IMR-90 (cell line): ENCODE results near the gene ABCA6. TPM values are rescaled to one million over a fixed set of nuclear protein-coding genes. Genes with fewer than 3 reads are reported as not detected.

Source experiments
- ATAC-seq: fragments of 200-7000 bp; cut with Tn5 transposase; 2 replicates; pipeline ENCODE4 v1.9.1; 2020; ENCODE audit warnings: low read depth, mild to moderate bottlenecking, moderate library complexity
- BruUV-seq: library from RNA; stranded (reverse); fragments of 400-500 nt; replicated peaks from 2 replicates; lab custom pipeline; 2021; lab: Mats Ljungman, UMichigan
- CTCF ChIA-PET: fragments of 300-600 bp; formaldehyde crosslinking; extraction: SDS; loops from one replicate; lab custom pipeline; 2021; ENCODE audit warnings: antibody characterized with exemption; lab: Yijun Ruan, JAX
- POLR2A ChIA-PET: fragments of 300-600 bp; sonication (Branson Sonifier 250); formaldehyde crosslinking; loops from one replicate; lab custom pipeline; 2022; ENCODE audit warnings: antibody characterized with exemption; ENCODE audit not compliant: unreplicated experiment; lab: Charles Lee
- DNase-seq: peaks from one replicate; pipeline ENCODE4 v3.0.0; 2013
- H2AFZ ChIP-seq: replicated peaks from 2 replicates; pipeline ENCODE3; 2013; ENCODE audit warnings: low read length, mild to moderate bottlenecking; ENCODE audit not compliant: poor library complexity
- H2AK5ac ChIP-seq: 2 replicates; pipeline ENCODE4 v1.6.1; 2013; ENCODE audit warnings: low read depth, low read length, inconsistent platforms
- H2AK9ac ChIP-seq: replicated peaks from 2 replicates; pipeline ENCODE3; 2013; ENCODE audit warnings: mild to moderate bottlenecking, low read depth, low read length, moderate library complexity; ENCODE audit not compliant: poor library complexity
- H2BK120ac ChIP-seq: 2 replicates; pipeline ENCODE4 v1.6.1; 2013; ENCODE audit warnings: low read depth, low read length, inconsistent platforms
- H2BK15ac ChIP-seq: 3 replicates; pipeline ENCODE4 v1.6.1; 2013; ENCODE audit warnings: low read depth, low read length, inconsistent platforms
- H2BK20ac ChIP-seq: 2 replicates; pipeline ENCODE4 v1.6.1; 2013; ENCODE audit warnings: low read depth, mild to moderate bottlenecking, inconsistent platforms, low read length, moderate library complexity
- H2BK5ac ChIP-seq: 2 replicates; pipeline ENCODE4 v1.6.1; 2013; ENCODE audit warnings: mild to moderate bottlenecking, low read depth, low read length, inconsistent platforms; ENCODE audit not compliant: poor library complexity, severe bottlenecking
- H3K14ac ChIP-seq: replicated peaks from 2 replicates; pipeline ENCODE4 v1.6.1; 2013; ENCODE audit warnings: low read depth, low read length, inconsistent platforms
- H3K18ac ChIP-seq: 2 replicates; pipeline ENCODE4 v1.6.1; 2013; ENCODE audit warnings: low read depth, low read length, control low read depth
- H3K23ac ChIP-seq: 2 replicates; pipeline ENCODE4 v1.6.1; 2013; ENCODE audit warnings: low read depth, low read length, inconsistent platforms
- H3K27ac ChIP-seq: 2 replicates; pipeline ENCODE4 v1.5.1; 2013; ENCODE audit warnings: mild to moderate bottlenecking, control low read depth, low read length; ENCODE audit not compliant: insufficient read depth
- H3K27me3 ChIP-seq: 2 replicates; pipeline ENCODE4 v1.6.1; 2013; ENCODE audit warnings: low read length; ENCODE audit not compliant: control insufficient read depth, insufficient read depth
- H3K36me3 ChIP-seq: 2 replicates; pipeline ENCODE4 v1.6.1; 2013; ENCODE audit warnings: low read length, mixed read lengths; ENCODE audit not compliant: control insufficient read depth, insufficient read depth
- H3K4ac ChIP-seq: 2 replicates; pipeline ENCODE4 v1.6.1; 2013; ENCODE audit warnings: low read depth, low read length, inconsistent platforms
- H3K4me1 ChIP-seq: 2 replicates; pipeline ENCODE4 v1.6.1; 2013; ENCODE audit warnings: low read length, mixed read lengths; ENCODE audit not compliant: control insufficient read depth, insufficient read depth
- H3K4me2 ChIP-seq: 2 replicates; pipeline ENCODE4 v1.6.1; 2013; ENCODE audit warnings: low read depth, mild to moderate bottlenecking, control low read depth, low read length, moderate library complexity
- H3K4me3 ChIP-seq: 2 replicates; pipeline ENCODE4 v1.5.1; 2013; ENCODE audit warnings: low read depth, mild to moderate bottlenecking, control low read depth, low read length, moderate library complexity; ENCODE audit not compliant: insufficient read depth
- H3K56ac ChIP-seq: 2 replicates; pipeline ENCODE4 v1.6.1; 2013; ENCODE audit warnings: low read length, inconsistent platforms; ENCODE audit not compliant: insufficient read depth; ENCODE audit errors: extremely low read depth
- H3K79me1 ChIP-seq, 2 experiments: 2 replicates each; pipeline ENCODE4 v1.6.1; 2013; ENCODE audit warnings: low read length in 2 of 2, inconsistent platforms in 1 of 2, low read depth in 1 of 2
- H3K9ac ChIP-seq: 2 replicates; pipeline ENCODE4 v1.6.1; 2013; ENCODE audit warnings: low read depth, low read length, control low read depth
- H3K9me1 ChIP-seq: 2 replicates; pipeline ENCODE4 v1.6.1; 2013; ENCODE audit warnings: low read length, inconsistent platforms; ENCODE audit not compliant: insufficient read depth
- H3K9me3 ChIP-seq: 2 replicates; pipeline ENCODE4 v1.6.1; 2013; ENCODE audit warnings: low read length; ENCODE audit not compliant: control insufficient read depth, insufficient read depth
- H4K20me1 ChIP-seq: 2 replicates; pipeline ENCODE4 v1.6.1; 2013; ENCODE audit warnings: low read length, inconsistent platforms; ENCODE audit not compliant: insufficient read depth
- H4K5ac ChIP-seq: 2 replicates; pipeline ENCODE4 v1.6.1; 2013; ENCODE audit warnings: mild to moderate bottlenecking, low read depth, low read length, control low read depth
- H4K8ac ChIP-seq, 2 experiments: 2 replicates each; pipeline ENCODE4 v1.6.1; 2013; ENCODE audit warnings: low read depth in 2 of 2, low read length in 2 of 2, control low read depth in 1 of 2, inconsistent platforms in 1 of 2
- H4K91ac ChIP-seq: 2 replicates; pipeline ENCODE4 v1.6.1; 2013; ENCODE audit warnings: low read depth, low read length, inconsistent platforms; ENCODE audit not compliant: insufficient read depth
- BHLHE40 ChIP-seq: fragments of 150-350 bp; IDR thresholded peaks from 2 replicates; pipeline ENCODE4 v1.6.1; 2016; ENCODE audit warnings: mild to moderate bottlenecking, low read depth, low read length
- CHD1 ChIP-seq: IDR thresholded peaks from 2 replicates; pipeline ENCODE4 v1.6.1; 2012; ENCODE audit warnings: low read depth, low read length, improper control_type of control experiment
- CTCF ChIP-seq: conservative IDR thresholded peaks from 2 replicates; pipeline ENCODE4 v1.5.1; 2012; ENCODE audit warnings: mild to moderate bottlenecking, low read depth, low read length, improper control_type of control experiment
- ELK1 ChIP-seq: fragments of 150-350 bp; IDR thresholded peaks from 2 replicates; pipeline ENCODE4 v1.6.1; 2016; ENCODE audit warnings: low read depth, mild to moderate bottlenecking, low read length, moderate library complexity, borderline replicate concordance
- FOS ChIP-seq: fragments of 150-350 bp; IDR thresholded peaks from 2 replicates; pipeline ENCODE4 v1.6.1; 2016; ENCODE audit warnings: low read depth, low read length
- MAFK ChIP-seq: IDR thresholded peaks from 2 replicates; pipeline ENCODE4 v1.6.1; 2012; ENCODE audit warnings: low read depth, low read length, improper control_type of control experiment
- MAZ ChIP-seq: IDR thresholded peaks from 2 replicates; pipeline ENCODE4 v1.6.1; 2012; ENCODE audit warnings: low read depth, mild to moderate bottlenecking, low read length, improper control_type of control experiment, moderate library complexity, borderline replicate concordance
- MXI1 ChIP-seq: IDR thresholded peaks from 2 replicates; pipeline ENCODE4 v1.6.1; 2012; ENCODE audit warnings: low read depth, mild to moderate bottlenecking, low read length, moderate library complexity, borderline replicate concordance
- NFE2L2 ChIP-seq: fragments of 150-350 bp; IDR thresholded peaks from 2 replicates; pipeline ENCODE4 v1.6.1; 2016; ENCODE audit warnings: low read depth, mild to moderate bottlenecking, low read length
- POLR2A ChIP-seq: IDR thresholded peaks from 2 replicates; pipeline ENCODE4 v1.6.1; 2012; ENCODE audit warnings: mild to moderate bottlenecking, low read depth, low read length
- RAD21 ChIP-seq: IDR thresholded peaks from 2 replicates; pipeline ENCODE4 v1.6.1; 2012; ENCODE audit warnings: low read length, improper control_type of control experiment
- RCOR1 ChIP-seq: IDR thresholded peaks from 2 replicates; pipeline ENCODE4 v1.6.1; 2012; ENCODE audit warnings: mild to moderate bottlenecking, low read length, improper control_type of control experiment; ENCODE audit not compliant: insufficient replicate concordance
- RFX5 ChIP-seq: IDR thresholded peaks from 2 replicates; pipeline ENCODE4 v1.8.0; 2012; ENCODE audit warnings: low read depth, mild to moderate bottlenecking, low read length, moderate library complexity
- SMC3 ChIP-seq: fragments of 150-350 bp; IDR thresholded peaks from 2 replicates; pipeline ENCODE4 v1.6.1; 2016; ENCODE audit warnings: low read depth, mild to moderate bottlenecking, antibody characterized with exemption, low read length, moderate library complexity
- USF2 ChIP-seq: fragments of 150-350 bp; IDR thresholded peaks from 2 replicates; pipeline ENCODE4 v1.6.1; 2017; ENCODE audit warnings: mild to moderate bottlenecking, antibody characterized with exemption, low read length, low read depth
- WGBS, 2 experiments: methylation state at CpG; one replicate each; pipeline versions ENCODE4 v1.1.5 to v1.1.7; 2013; ENCODE audit warnings: missing lambda C conversion rate in 2 of 2; ENCODE audit not compliant: insufficient read length in 1 of 2; ENCODE audit errors: extremely low coverage in 2 of 2; 5-methylcytosine and 5-hydroxymethylcytosine counted together
- dilution Hi-C: fragments of 300-500 bp; cut with HindIII; formaldehyde crosslinking; loops from one replicate; pipeline ENCODE4 v1.14.3; 2018; ENCODE audit warnings: low sequenced_read_pairs; ENCODE audit not compliant: unreplicated experiment
- in situ Hi-C: fragments of 300-500 bp; cut with MboI; formaldehyde crosslinking; loops from 3 replicates; pipeline ENCODE4 v1.14.3; 2019; ENCODE audit warnings: low sequenced_read_pairs, inconsistent platforms, mixed read lengths
- intact Hi-C: fragments of 100-400 bp; cut with micrococcal nuclease; formaldehyde crosslinking; loops from 2 replicates; pipeline ENCODE4 v1.10.0; 2022
- polyA plus RNA-seq, 3 experiments: library from polyadenylated mRNA; depleted of rRNA; stranded (reverse); fragments of >200 nt; gene quantifications; 2 replicates each; pipeline ENCODE4 v1.2.3, GENCODE V29; 2012; ENCODE audit warnings: low replicate concordance in 1 of 3
- total RNA-seq: library from RNA; depleted of rRNA; stranded (reverse); fragments of >200 nt; gene quantifications from 2 replicates; pipeline ENCODE4 v1.2.3, GENCODE V29; 2012

Gene ABCA6
- total and polyA plus RNA-seq, 2 of the 4 experiments (the other 2 are of a cell fraction), result under 0.01 TPM; not detected in 1

- ChIA-PET CTCF (no interaction called here), POLR2A (no interaction called here)
- no peak overlapping the region for H3K9ac ChIP-seq
- intact Hi-C loops (no loop called here), dilution Hi-C loops (no loop called here), in situ Hi-C loops (no loop called here)
- no peaks in the 10 kb centered on the region for H3K36me3 ChIP-seq
- no peaks in the 10 kb centered on the region for H3K79me1 ChIP-seq
- no peaks in the 10 kb centered on the region for H4K20me1 ChIP-seq
- no peak for ATAC-seq
- no peak overlapping the region for H2BK20ac ChIP-seq
- no peak overlapping the region for H3K4ac ChIP-seq
- H4K91ac ChIP-seq, result no peak overlapping the region
- H2AK5ac ChIP-seq, result no peak overlapping the region
- H2AK9ac ChIP-seq, result no peak overlapping the region
- H4K8ac ChIP-seq, result no peak overlapping the region
- H3K23ac ChIP-seq, result no peak overlapping the region
- H3K14ac ChIP-seq, result no peak overlapping the region
- H3K4me1 ChIP-seq, result no peaks in the 10 kb centered on the region
- H2BK15ac ChIP-seq, result no peak overlapping the region
- no peak overlapping the region for H4K5ac ChIP-seq
- no peak for DNase-seq
- no peaks in the 10 kb centered on the region for H3K27me3 ChIP-seq
- no peaks in the 10 kb centered on the region for H3K9me1 ChIP-seq
- H3K56ac ChIP-seq, result no peak overlapping the region
- no peak overlapping the region for H3K18ac ChIP-seq
- no peak overlapping the region for H3K4me3 ChIP-seq
- no peak overlapping the region for H2BK120ac ChIP-seq
- no peak overlapping the region for H2AFZ ChIP-seq
- no peaks in the 10 kb centered on the region for H3K9me3 ChIP-seq
- no peak overlapping the region for H3K4me2 ChIP-seq
- no TSS peak for BruUV-seq
- H2BK5ac ChIP-seq, result no peak overlapping the region
- H3K27ac ChIP-seq, result no peak overlapping the region
- no CpG with 5 or more reads among the region's 2 CpGs for WGBS, 2 experiments
- TF ChIP-seq USF2 (no peak), MAZ (no peak), CTCF (no peak), RCOR1 (no peak), POLR2A (no peak), MXI1 (no peak), RAD21 (no peak), ELK1 (no peak), BHLHE40 (no peak), SMC3 (no peak), FOS (no peak), NFE2L2 (no peak), MAFK (no peak), CHD1 (no peak), RFX5 (no peak)
These were observed 23.6 kb downstream of the ABCA6 start for GRCh38 chr17:69117855-69118784.
